Measurements from ENCODE around the gene TSPAN14. TPM values are rescaled to one million over a fixed set of nuclear protein-coding genes. Genes with fewer than 3 reads are reported as not detected.
A peak's percentile ranks its signal among the peaks of the same experiment; 100 is the strongest.

The TSPAN14 gene
- total RNA-seq, 2 experiments from 2014 or later: 167 to 168 TPM

- ChIA-PET CTCF (interaction anchor here (1.4 to 2.0 kb wide), 3 partner anchors 12 to 36 kb away, joined by 3 to 12 read pairs (median 6); no protein-coding TSS in a partner anchor), POLR2A (interaction anchor here (1.0 kb wide), 1 partner anchor 11 kb away, joined by 3 read pairs; no protein-coding TSS in a partner anchor)
- Histone ChIP-seq H3K4me3 (ENCODE audit: low read length) (no peak overlapping the region), H3K27me3 (ENCODE audit: control insufficient read depth in 1 of 2, insufficient read depth in 2 of 2, low read length in 2 of 2) (no peaks in the 10 kb centered on the region), H3K4me1 (ENCODE audit: insufficient read depth, low read length) (peaks cover 73% of the 10 kb centered on the region), H3K36me3 (ENCODE audit: insufficient read depth, low read length) (peaks cover 31% of the 10 kb centered on the region), H3K27ac (ENCODE audit: low read depth in 1 of 2, low read length in 2 of 2) (peak overlapping the region in 1 of 2 donors; percentile 2), H3K9me3 (ENCODE audit: control insufficient read depth in 1 of 2, insufficient read depth in 1 of 2, low read length in 2 of 2) (peaks cover 3 to 4% of the 10 kb centered on the region in 2 experiments)
- H3K36me3 Mint-ChIP-seq (ENCODE audit: low read depth): peaks cover 73% of the 10 kb centered on the region
- intact Hi-C loops (cut with DNase I, micrococcal nuclease): loop anchor here in 1 of 2 experiments (10.0 kb wide), 1 partner anchor 276 kb away; the partner anchor contains the start of gene ANXA11
- peak overlapping the region; percentile 78 for H3K27ac Mint-ChIP-seq
- H3K27me3 Mint-ChIP-seq: no peaks in the 10 kb centered on the region
- ATAC-seq (ENCODE audit: poor library complexity) (no peak), DNase-seq (no peak)
- peak overlapping the region; percentile 21 for H3K4me3 Mint-ChIP-seq
- H3K4me1 Mint-ChIP-seq (ENCODE audit: low read depth): peaks cover 84% of the 10 kb centered on the region
- H3K9me3 Mint-ChIP-seq: peaks cover 7% of the 10 kb centered on the region
- no peak for TF ChIP-seq CTCF (IDR thresholded peaks at IDR 0.05)
Measured at GRCh38 chr10:80480852-80481251, 26.7 kb downstream of the TSPAN14 start.

GRCh38 chr10:80484243-80484642 lies 30.1 kb downstream of the TSPAN14 start:
- intact Hi-C loops (cut with DNase I, micrococcal nuclease): loop anchor here (2.0 to 10.0 kb wide), 2 partner anchors 17 to 279 kb away; partner anchors contain the start of gene ANXA11 (in 1 of the 2)
- peaks cover 94% of the 10 kb centered on the region for H3K4me1 Mint-ChIP-seq (ENCODE audit: low read depth)
- peak overlapping the region; percentile 78 for H3K27ac Mint-ChIP-seq
- Histone ChIP-seq H3K36me3 (ENCODE audit: insufficient read depth, low read length) (peaks cover 17% of the 10 kb centered on the region), H3K9me3 (ENCODE audit: control insufficient read depth in 1 of 2, insufficient read depth in 1 of 2, low read length in 2 of 2) (no peaks in the 10 kb centered on the region), H3K4me3 (ENCODE audit: low read length) (peak overlapping the region; percentile 37), H3K27ac (ENCODE audit: low read depth in 1 of 2, low read length in 2 of 2) (peak overlapping the region; percentile 52 to 81), H3K4me1 (ENCODE audit: insufficient read depth, low read length) (peaks cover 83% of the 10 kb centered on the region), H3K27me3 (ENCODE audit: control insufficient read depth in 1 of 2, insufficient read depth in 2 of 2, low read length in 2 of 2) (no peaks in the 10 kb centered on the region)
- CTCF ChIA-PET: interaction anchor here (0.7 to 7.3 kb wide), 13 partner anchors 9 to 215 kb away, joined by 3 to 55 read pairs (median 5); no protein-coding TSS in a partner anchor
- no peaks in the 10 kb centered on the region for H3K27me3 Mint-ChIP-seq
- DNase-seq: peak in 1 of 14 experiments; percentile 37
- no peak for ATAC-seq (ENCODE audit: poor library complexity)
- H3K9me3 Mint-ChIP-seq: no peaks in the 10 kb centered on the region
- TF ChIP-seq CTCF (IDR thresholded peaks at IDR 0.05): no peak
- POLR2A ChIA-PET: interaction anchor here (1.6 to 11.8 kb wide), 4 partner anchors 9 to 40 kb away, joined by 6 to 420 read pairs (median 86); partner anchors contain the start of gene TSPAN14
- H3K4me3 Mint-ChIP-seq: peak overlapping the region; percentile 81
- peaks cover 66% of the 10 kb centered on the region for H3K36me3 Mint-ChIP-seq (ENCODE audit: low read depth)

- peak; percentile 6 for ATAC-seq (ENCODE audit: poor library complexity)
- Histone ChIP-seq H3K27me3 (ENCODE audit: control insufficient read depth in 1 of 2, insufficient read depth in 2 of 2, low read length in 2 of 2) (no peaks in the 10 kb centered on the region), H3K27ac (ENCODE audit: low read depth in 1 of 2, low read length in 2 of 2) (peak overlapping the region; percentile 81 to 84), H3K4me1 (ENCODE audit: insufficient read depth, low read length) (peaks cover 87% of the 10 kb centered on the region), H3K9me3 (ENCODE audit: control insufficient read depth in 1 of 2, insufficient read depth in 1 of 2, low read length in 2 of 2) (no peaks in the 10 kb centered on the region), H3K36me3 (ENCODE audit: insufficient read depth, low read length) (peaks cover 21% of the 10 kb centered on the region), H3K4me3 (ENCODE audit: low read length) (peak overlapping the region; percentile 37)
- no peaks in the 10 kb centered on the region for H3K9me3 Mint-ChIP-seq
- peaks cover 71% of the 10 kb centered on the region for H3K36me3 Mint-ChIP-seq (ENCODE audit: low read depth)
- TF ChIP-seq CTCF (IDR thresholded peaks at IDR 0.05): no peak
- peak in 2 of 14 experiments; percentile 52 to 63 for DNase-seq
- ChIA-PET POLR2A (interaction anchor here (1.6 to 11.8 kb wide), 4 partner anchors 9 to 41 kb away, joined by 6 to 420 read pairs (median 86); partner anchors contain the start of gene TSPAN14), CTCF (interaction anchor here (0.9 to 7.3 kb wide), 8 partner anchors 13 to 106 kb away, joined by 3 to 55 read pairs (median 4); no protein-coding TSS in a partner anchor)
- H3K4me3 Mint-ChIP-seq: peak overlapping the region; percentile 56
- H3K27me3 Mint-ChIP-seq: no peaks in the 10 kb centered on the region
- intact Hi-C loops (cut with DNase I, micrococcal nuclease): loop anchor here (2.0 to 10.0 kb wide), 2 partner anchors 18 to 280 kb away; partner anchors contain the start of gene ANXA11 (in 1 of the 2)
- peaks cover 98% of the 10 kb centered on the region for H3K4me1 Mint-ChIP-seq (ENCODE audit: low read depth)
- H3K27ac Mint-ChIP-seq: peak overlapping the region; percentile 78
Measured at GRCh38 chr10:80484676-80485075, 30.6 kb downstream of the TSPAN14 start.
